ENCODE measurements around the gene GALNT16.
A peak's percentile ranks its signal among the peaks of the same experiment; 100 is the strongest.

Gene GALNT16

DNA sequence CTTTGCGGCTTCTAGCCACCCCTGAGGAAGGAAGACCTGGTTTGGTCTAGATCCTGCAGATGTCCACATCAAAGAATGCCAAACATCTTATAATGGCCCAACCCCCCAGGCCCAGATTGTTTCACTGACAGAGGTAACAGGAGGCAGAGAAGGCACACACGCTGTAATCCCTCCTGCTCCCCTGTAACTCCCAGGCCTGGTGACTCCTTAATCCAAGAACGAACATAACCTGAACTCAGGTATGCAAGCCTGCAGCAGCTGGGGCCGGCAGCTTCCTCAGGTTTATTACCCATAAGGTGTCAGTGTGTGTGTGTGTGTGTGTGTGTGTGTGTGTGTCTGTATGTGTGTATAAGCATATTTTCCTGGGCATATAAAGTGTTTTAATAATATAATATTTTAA, 85.4 kb downstream of the GALNT16 start:
- no peak for DNase-seq

DNA sequence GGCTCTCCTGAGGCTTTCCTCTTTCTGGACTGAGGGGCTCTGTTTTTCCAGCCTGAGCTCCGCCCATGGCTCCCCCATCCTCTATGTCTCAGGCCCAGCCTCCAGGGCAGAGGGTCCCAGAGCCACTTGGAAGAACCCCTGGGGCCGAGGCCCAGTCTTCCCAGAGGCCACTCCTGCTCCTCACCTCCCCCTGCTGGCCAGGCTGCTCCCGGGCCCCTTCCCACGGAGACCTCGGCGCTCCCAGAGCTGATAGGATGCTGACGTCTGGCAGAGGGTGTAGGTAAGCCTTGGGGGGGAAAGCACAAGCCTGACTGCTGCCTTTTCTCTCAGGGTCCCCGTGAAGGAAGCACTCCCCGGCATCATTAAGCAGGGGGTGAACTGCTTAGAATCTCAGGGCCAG, 86.8 kb downstream of the GALNT16 start:
- DNase-seq, result peak; percentile 6

DNA sequence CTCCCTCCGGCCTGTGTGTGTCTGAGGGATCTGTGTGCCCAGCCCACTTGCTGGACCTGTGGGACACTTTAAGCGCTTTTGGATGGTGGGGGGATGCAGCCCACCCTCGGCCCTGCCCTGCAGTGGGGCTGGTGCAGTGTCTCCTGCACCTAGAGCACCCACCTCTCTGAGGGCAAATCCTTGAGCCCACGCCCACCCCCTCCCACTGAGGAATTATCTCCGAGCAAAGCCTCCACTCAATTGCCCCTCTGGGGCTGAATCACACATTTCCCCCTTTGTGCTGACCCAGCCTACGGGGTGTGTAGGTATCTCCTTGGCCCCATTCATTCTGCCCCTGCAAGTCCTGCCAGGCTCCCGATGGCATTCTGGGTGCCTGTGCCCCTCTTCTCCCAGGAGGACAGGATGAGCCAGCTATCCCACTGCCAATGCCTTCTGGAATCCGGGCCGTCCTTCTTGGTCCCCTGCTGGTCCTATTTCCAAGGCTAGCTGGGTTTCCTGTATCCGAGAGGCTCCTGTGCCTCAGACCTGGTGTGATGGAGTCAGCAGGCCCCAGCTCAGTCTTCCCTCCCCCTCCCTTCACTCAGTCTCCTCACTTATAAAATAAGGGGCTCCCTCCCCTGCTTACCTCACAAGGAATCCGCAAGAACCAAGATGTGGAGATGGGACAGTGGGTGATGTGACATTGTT, 89.3 kb downstream of the GALNT16 start:
- no peak for DNase-seq

DNA sequence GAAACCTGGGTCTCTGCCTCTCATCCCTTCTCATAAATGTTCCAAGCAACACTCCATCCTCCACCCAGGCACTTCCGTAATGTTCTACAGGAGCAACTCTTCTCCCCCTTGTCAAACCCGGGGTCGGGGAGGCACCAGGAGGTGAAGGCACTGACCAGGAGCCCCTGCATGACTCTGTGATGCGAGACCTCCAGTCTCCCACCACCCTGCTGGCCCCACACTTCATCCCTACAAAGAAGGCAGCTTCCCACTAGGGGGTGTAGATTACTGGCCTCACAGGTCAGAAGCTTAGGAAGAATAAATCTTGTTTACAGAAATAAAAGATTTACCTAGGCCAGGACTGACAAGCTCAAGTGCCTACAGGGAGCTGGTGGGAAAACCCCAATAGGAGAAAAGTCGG, 90.9 kb downstream of the GALNT16 start:
- DNase-seq, result no peak

DNA sequence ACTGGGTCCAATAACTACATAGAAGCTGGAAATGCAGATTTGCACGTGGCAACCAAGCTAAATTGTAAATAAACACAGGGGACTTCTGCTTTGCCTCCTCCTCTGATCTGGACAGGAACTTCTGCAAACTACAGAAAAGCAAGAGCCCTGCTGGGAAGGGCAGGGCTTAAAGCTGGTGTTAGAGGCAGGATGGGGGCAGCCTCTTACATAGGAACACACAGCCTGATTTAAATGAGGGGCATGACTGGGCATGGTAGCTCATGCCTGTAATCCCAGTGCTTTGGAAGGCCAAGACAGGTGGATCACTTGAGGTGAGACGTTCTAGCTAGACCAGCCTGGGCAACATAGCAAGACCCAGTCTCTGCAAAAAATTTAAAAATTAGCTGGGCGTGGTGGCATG, 91.4 kb downstream of the GALNT16 start:
- DNase-seq, result no peak

DNA sequence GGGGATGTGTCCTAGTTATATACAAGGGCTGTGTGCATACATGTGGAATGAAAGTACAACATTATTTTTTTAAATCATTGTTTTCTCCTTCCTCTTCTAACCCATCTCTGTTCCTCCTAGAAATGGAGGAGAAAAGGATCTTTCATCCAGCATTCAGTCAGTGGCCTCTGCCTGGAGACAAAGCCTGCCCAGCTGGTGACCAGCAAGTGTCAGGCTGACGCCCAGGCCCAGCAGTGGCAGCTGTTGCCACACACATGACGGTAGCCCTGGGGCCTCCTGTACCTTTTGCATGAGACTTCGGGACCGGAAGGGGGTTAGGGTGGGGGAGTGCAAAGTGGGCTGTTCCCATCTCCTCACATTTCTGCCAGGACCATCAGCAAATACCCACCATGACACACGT, 92.0 kb downstream of the GALNT16 start:
- no peak for DNase-seq

DNA sequence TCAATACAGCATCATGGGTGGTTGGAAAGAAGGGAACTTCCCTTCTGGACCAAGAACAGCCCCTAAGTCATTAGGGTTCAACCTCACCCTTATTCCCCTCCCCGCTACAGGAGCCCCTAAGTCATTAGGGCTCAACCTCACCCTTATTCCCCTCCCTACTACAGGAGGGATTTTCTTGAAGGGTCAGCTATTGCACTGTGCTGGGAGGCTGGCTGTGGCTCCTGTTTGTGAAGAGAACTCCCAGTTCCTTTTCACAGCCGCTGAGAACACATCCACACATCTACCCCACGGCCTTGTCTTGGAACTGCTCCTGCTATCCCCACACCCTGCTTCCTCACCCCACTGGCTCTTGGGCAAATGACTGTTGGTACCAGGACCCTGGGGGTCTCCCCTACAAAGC, 93.2 kb downstream of the GALNT16 start:
- DNase-seq, result no peak

DNA sequence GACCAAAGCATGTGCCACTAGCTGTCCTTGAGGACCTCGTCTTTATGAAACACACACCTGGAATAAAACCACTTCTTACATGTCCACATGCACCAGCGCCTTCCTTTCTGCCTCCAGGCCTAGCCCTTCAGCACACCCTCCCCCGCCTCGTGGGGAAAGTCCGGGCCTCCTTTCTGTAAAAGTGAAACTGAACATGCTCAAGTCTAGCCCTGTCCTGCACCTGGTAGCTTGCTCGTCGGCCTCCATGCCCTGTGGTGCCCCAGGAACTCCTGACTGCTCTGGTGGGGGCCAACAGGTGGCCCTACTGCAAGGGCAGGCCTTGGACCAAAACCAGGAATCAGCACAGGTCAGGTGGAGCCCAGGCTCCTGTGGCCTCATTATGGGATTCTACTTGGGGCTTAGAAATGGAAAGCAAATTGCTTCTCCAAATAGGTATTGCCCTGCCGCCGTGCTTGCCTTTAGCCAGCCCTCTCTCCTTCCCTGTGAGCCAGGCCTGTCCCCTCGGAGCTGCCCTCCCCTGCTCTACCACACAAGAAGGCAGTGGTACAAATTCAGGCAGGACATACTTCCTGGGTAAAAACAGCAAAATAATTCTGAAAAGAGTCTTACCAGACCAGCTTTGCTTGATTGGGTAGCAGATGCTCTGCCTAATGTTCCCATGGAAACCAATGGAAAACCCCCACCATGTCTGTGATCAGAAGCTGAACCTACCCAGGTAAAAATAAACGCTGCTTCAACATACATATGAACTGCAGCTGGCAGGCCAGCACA, 94.6 kb downstream of the GALNT16 start:
- no peak for DNase-seq

DNA sequence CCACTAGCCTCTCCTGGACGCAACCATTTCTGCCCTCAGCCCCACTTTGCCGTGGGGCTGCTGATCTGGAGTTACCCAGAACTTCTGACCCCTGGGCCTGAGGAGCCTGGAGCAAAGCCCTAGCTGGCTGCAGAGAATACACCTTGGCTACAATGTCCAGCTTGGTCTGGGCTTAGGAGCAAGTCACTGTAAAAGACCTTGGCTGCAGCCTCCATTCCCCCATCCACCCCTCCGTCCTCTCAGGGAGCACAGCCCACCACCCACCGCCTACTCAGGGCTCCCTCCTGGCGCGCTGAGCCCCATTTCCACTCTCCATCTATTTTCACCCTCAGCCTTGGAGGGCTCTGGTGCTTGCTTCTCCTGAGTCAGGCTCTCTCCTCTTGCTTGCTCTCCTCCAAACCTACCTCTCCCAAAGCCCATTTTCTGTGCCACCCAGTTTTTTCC, 95.2 kb downstream of the GALNT16 start:
- DNase-seq, result no peak

DNA sequence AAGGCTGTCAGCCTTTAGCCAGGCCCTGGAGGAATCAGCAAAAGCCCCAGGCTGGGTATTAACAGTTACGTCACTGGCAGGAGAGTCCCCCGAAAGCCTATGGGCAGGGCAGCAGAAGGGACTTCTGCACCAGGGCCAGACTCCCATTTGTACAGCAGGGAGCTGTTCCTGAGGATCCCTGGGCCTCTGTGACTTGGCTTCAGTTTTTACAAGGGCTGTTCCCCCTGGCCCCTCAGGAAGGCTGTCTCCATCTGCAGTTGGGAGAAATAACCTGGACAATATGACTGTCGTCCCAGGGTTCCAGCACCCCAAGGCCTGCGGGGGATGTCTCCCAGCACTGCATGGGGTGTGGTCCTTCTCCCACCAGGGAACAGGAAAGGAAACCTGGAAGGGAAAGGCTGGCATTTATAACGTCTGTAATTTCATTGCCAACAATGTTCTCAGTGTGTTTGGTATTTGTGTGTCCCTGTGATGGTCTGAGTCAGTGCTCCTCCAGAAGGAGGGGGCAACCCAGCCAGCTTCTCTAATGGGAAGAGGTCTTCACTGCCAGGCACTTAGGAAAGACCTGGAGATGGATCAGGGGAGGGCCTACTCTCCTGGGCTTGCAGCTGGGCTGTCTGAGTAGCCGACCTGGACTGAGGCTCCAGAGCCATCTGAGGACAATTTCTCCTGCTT, 95.8 kb downstream of the GALNT16 start:
- peak; percentile 56 for DNase-seq

DNA sequence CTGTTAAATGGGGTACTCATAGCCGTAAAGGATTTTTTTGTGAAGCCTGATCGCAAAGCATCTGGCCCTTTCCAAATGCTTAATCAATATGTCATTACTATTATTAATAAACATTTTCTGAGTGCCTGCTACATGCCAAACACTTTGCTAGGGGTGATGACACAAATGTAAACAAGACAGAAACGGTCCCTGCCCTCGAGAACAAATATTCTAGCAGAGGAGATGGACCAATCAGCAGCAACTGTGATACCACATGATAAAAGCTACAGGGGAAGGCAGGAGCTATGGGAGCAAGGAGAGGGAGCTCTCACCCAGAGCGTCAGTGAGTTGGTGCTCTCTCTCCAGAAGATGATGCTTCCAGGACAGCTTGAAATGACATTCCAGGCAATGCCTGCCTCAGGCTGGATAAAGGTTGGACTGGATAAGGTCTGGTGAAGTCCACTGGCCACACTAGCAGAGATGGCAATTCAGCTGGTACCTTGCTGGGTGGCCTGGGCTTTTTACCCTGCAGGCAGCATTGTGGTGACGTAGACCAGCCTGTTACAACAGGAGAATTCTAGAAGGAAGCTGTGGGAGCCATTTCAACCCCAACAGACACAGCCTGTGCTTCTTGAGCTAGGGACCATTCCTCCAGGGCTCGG, 97.1 kb downstream of the GALNT16 start:
- no peak for DNase-seq

DNA sequence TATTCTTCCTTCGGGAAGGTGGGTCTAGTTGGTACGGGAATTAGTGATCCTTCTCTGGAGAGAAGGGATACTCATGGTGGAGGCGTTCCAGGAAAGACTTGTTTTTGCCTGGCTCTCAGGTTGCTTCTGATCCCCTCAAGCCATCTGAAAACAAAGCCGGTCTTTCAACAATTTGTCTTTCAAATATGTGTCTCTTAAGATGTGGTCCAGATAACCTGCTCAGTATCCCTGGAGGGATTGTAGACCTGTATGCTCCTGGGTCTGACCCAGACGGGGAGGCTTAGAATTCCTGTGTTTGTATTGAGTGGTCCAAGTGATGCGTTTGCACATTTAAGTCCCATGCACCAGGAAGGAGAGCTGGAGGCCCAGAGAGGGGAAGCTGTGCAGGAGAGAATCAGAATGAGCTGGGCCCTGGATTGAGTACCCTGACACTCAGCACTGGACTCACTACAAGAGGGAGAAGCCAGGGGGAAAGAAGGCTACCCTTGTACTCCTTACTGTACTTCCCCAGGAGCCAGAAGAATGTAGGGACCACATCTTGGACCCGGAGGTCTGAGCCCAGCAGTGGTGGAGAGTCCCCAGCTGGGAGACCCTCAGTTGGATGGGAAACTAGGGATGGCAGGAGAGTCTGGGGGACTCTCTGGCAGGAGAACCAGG, 97.7 kb downstream of the GALNT16 start:
- no peak for DNase-seq

DNA sequence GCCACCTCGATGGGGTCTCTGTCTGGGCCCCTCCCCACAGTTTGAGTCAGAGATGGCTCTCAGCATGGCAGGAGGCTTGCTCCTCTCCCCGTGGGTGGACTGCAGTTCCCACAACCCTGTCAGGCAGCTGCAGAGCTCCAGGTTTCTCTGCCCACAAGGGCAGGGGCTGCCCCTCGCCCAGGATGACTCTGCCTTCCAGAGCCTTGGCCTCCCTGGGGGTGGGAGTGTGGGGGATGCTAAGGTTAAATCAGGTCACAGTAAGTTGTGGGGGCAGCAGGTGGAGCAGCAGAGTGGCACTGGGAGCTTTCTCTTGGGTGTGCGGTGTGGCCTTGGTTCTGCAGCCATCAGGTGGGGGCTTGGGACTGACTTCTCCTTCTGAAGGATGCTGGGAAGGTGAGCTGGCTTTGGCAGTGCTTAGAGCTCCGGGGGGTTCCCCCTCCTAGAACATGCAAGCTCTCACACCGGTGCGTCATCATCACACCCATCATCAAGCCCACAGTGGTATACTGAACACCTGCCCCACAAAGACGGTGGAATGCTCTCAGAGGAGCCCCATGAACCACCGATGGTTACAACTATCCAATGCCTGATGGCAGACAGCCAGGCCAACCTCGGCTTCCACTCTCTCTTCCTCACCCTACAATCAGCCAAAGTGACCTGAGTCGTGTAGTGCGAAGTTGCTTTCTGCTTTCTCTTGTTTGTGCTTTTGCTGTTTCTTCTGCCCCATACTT, 98.4 kb downstream of the GALNT16 start:
- DNase-seq, result no peak

DNA sequence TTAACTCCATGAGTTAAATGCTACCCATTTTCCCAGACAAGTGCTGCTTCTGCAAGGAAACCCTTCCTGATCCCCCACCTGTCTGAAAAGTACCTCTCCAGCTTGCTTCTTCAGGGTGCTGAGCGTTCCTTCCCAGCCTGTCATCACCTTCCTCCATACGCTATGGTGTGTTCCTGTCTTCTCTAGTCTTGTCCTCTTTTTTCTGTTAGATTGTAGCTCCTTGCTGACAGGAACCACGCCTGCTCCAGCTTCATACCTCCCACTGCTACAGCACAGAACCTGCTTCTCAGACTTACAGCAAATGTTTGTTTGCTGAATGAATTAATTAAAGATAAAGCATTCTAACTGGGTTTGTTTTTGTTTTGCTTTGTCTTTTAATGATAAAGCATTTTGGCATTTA, 99.0 kb downstream of the GALNT16 start:
- no peak for DNase-seq

DNA sequence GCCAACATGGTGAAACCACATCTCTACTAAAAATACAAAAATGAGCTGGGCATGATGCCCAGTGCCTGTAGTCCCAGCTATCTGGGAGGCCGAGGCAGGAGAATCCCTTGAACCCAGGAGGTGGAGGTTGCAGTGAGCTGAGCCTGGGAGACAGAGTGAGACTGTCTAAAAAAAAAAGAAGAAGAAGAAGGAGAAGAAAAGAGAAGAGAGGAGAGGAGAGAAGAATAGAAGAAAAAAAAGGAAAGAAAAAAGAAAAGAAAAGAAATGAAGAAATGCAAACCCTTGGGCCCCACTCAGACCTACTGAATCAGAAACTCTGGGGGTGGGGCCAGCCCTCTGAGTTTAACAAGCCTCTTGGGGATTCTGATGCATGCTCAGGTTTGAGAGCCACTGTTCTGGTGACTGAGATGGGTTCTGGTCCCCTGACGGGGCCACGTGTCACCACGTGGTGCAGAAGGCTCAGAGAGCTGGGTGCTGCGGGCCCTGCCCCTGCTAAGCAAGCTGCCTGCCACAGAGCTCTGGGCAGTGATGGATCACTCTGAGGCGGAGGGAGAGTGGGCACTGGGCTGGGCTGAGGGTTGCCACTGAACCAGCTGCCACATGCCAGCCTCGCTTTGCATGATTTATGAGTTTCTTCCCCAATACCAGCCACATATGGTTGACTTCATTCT, 100.6 kb downstream of the GALNT16 start:
- peak; percentile 7 for DNase-seq

DNA sequence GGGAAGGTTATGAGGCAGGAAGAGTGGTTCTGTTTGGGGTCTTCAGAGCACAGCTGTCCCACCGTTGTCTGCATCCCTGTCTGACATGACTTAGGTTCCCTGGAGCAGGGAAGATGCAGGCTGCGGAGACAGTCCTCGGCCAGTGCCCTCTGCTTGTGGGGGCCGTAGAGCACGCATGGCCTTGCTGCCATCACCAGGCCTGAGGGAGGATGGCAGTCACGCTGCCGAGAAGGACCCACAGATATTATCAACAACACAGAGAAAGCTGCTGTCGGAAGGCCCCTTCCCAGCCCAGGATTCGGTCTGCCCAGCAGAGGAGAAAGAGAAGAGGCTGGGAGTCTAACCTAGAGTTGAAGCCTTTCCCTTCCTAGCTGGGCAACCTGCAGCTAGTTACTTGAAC, 103.1 kb downstream of the GALNT16 start:
- DNase-seq, result peak; percentile 22

DNA sequence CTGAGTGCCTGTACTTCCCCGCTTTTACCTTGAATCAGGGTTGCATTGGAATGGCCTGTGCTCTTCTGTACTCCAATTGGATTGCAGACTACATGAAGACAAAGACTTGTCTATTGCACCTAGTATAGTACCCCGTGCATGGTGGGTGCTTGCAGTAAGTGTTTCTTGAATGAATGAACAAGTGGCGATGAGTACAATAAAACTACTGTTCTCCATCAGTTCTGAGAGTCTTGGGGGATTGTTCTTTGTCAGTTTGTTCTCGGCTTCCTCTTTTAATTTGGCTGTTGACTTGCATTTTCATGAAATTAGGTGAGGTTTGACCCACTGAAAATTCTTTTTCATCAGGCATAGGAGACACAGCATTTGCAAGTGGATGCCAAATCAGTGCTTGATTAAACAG, 104.0 kb downstream of the GALNT16 start:
- no peak for DNase-seq

DNA sequence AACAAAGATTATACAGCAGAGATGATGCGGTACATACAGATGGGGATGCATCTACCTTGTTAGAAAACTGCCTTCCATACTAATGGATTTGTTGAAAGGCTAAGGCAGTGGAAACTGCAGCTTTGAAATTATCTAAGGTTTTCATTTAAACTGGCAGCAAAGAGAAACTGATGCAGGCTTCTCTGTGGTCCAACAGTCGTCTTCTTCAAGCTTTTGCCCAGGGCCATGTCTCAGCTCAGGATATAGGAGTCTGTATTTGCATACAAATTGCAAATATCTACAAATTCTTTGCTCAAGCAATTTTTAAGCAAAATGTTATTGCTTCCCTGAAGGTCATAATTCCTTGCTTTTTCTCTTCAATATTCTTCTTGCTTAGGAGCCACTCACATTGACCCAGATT, 104.4 kb downstream of the GALNT16 start:
- DNase-seq, result no peak

DNA sequence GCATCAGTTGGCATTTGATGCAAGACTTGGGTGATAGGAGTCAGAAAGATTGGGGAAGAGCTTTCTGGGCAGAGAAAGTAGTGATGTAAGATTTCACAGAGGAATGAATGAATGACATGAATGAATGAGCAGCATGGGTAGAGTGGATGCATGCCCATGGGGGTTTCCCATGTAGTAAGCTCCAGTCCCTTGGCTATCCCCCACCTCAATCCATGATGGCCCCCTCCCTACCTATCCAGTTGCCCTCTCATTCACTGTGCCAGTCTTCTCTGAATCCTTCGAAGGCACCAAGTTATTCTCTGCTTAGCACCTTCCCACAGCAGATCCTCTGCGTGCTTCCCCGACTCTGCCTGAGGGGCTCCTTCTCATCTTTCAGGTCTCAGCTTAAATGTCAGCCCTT, 106.1 kb downstream of the GALNT16 start:
- no peak for DNase-seq

DNA sequence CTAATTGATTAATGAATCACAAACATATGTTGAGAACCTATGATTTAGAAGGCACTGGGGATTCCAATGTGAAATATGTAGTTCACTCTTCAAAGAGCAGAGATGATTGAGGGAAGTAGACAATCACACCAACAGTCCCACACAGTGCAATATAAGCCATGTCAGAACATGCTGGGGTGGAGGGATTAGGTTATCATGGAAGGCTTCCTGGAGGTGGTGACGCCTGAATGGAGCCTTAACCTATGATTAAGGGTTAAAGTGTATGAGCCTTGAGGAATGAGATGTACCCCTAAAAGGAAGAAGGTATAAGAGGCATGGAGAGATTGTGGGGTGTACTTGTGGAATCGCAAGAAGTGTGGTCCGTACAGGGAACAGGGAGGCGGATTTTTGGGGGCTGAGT, 106.8 kb downstream of the GALNT16 start:
- no peak for DNase-seq

DNA sequence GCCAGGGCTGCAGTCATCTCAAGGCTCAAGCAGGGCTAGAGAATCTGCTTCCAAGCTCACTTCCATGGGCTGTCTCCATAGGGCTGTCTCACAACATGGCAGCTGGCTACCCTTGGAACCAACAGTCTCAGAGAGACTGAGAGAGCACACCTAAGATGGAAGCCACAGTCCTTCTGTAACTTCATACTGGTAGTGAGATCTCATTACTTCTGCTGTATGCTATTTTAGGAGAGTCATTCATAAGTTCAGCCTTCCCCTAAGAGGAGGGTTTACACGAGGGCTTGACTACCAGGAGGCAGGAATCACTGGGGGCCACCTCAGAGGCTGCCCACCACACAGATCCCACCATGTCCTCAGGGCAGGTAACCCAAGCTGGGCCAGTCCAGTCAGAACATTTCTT, 108.4 kb downstream of the GALNT16 start:
- no peak for DNase-seq

DNA sequence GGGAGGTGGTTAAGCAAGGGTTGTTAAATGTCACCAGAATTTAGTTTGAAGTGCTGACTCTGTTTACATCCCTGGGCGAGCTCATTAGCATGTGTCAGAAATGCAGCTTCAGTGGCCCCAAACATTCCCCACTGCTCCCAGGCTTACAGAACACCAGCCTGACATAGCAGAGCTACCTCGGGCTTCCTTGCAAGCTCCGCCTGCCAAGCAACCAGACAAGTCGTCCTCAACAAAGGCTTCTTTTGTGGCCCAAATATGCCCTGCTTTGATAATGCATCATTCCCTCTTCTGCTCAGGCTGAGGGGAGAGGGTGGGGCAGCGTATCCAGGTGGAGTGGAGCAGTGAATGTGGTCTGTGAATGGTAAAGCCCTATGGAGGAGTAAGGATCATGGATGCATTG, 110.1 kb downstream of the GALNT16 start:
- no peak for DNase-seq

Measured in fibroblast of skin of right quadriceps (primary cell).